ENCODE data around the gene ENPP4. TPM values are rescaled to one million over a fixed set of nuclear protein-coding genes. Genes with fewer than 3 reads are reported as not detected.

Gene ENPP4
- total RNA-seq, 4 donors from 2014 or later: 2.2 to 11.0 (median 5.4) TPM

- no peak overlapping the region for H3K27ac ChIP-seq
- no peaks in the 10 kb centered on the region for H3K9me3 ChIP-seq
- H3K27me3 ChIP-seq: no peaks in the 10 kb centered on the region
- no peak for TF ChIP-seq POLR2A (IDR thresholded peaks at IDR 0.05)
- no peak for TF ChIP-seq CTCF (IDR thresholded peaks at IDR 0.05)
- TF ChIP-seq POLR2AphosphoS5 (IDR thresholded peaks at IDR 0.05): no peak
- no peak for TF ChIP-seq EP300 (IDR thresholded peaks at IDR 0.05)
- no peak for DNase-seq (ENCODE audit: low spot score in 2 of 2)
- H3K4me3 ChIP-seq: no peak overlapping the region
- peaks cover 3% of the 10 kb centered on the region for H3K4me1 ChIP-seq
- H3K36me3 ChIP-seq: no peaks in the 10 kb centered on the region
Measured at GRCh38 chr6:46103441-46104115, 26.2 kb upstream of the ENPP4 start.

GRCh38 chr6:46104209-46104608, 25.6 kb upstream of the ENPP4 start:
- Histone ChIP-seq H3K27me3 (no peaks in the 10 kb centered on the region), H3K4me3 (no peak overlapping the region), H3K9me3 (no peaks in the 10 kb centered on the region), H3K4me1 (no peaks in the 10 kb centered on the region), H3K27ac (no peak overlapping the region), H3K36me3 (no peaks in the 10 kb centered on the region)
- WGBS: 85% methylated on average over 3 of the region's 3 CpGs
- TF ChIP-seq CTCF (IDR thresholded peaks at IDR 0.05) (no peak), POLR2A (IDR thresholded peaks at IDR 0.05) (no peak)
- DNase-seq (ENCODE audit: low spot score in 2 of 2): no peak

- no peak for TF ChIP-seq POLR2AphosphoS5 (IDR thresholded peaks at IDR 0.05)
- no peak for TF ChIP-seq EP300 (IDR thresholded peaks at IDR 0.05)
- TF ChIP-seq POLR2A (IDR thresholded peaks at IDR 0.05): no peak
- no peak for TF ChIP-seq CTCF (IDR thresholded peaks at IDR 0.05)
- 29% methylated on average over 1 of the region's 1 CpG for WGBS
- Histone ChIP-seq H3K36me3 (no peaks in the 10 kb centered on the region), H3K27ac (no peak overlapping the region), H3K4me1 (no peaks in the 10 kb centered on the region), H3K9me3 (no peaks in the 10 kb centered on the region), H3K4me3 (no peak overlapping the region), H3K27me3 (no peaks in the 10 kb centered on the region)
- no peak for DNase-seq (ENCODE audit: low spot score in 2 of 2)
Measured at GRCh38 chr6:46105568-46105967, 24.2 kb upstream of the ENPP4 start.

GRCh38 chr6:46113370-46113769, 16.4 kb upstream of the ENPP4 start:
- no peaks in the 10 kb centered on the region for H3K9me3 ChIP-seq
- TF ChIP-seq POLR2A (IDR thresholded peaks at IDR 0.05): no peak
- H3K36me3 ChIP-seq: no peaks in the 10 kb centered on the region
- no peak for DNase-seq (ENCODE audit: low spot score in 2 of 2)
- no peak overlapping the region for H3K27ac ChIP-seq
- H3K4me1 ChIP-seq: no peaks in the 10 kb centered on the region
- no peaks in the 10 kb centered on the region for H3K27me3 ChIP-seq
- no peak overlapping the region for H3K4me3 ChIP-seq
- WGBS: 67% methylated on average over 1 of the region's 1 CpG

- Histone ChIP-seq H3K27me3 (no peaks in the 10 kb centered on the region), H3K27ac (no peak overlapping the region), H3K4me1 (no peaks in the 10 kb centered on the region), H3K4me3 (no peak overlapping the region), H3K9me3 (no peaks in the 10 kb centered on the region), H3K36me3 (no peaks in the 10 kb centered on the region)
- WGBS: 59% methylated on average over 1 of the region's 1 CpG
- no peak for DNase-seq (ENCODE audit: low spot score in 2 of 2)
- TF ChIP-seq EP300 (IDR thresholded peaks at IDR 0.05) (no peak), CTCF (IDR thresholded peaks at IDR 0.05) (no peak), POLR2AphosphoS5 (IDR thresholded peaks at IDR 0.05) (no peak), POLR2A (IDR thresholded peaks at IDR 0.05) (no peak)
Measured at GRCh38 chr6:46115634-46116033, 14.2 kb upstream of the ENPP4 start.

GRCh38 chr6:46116289-46116688, 13.5 kb upstream of the ENPP4 start:
- no peak overlapping the region for H3K4me3 ChIP-seq
- no peaks in the 10 kb centered on the region for H3K9me3 ChIP-seq
- no peaks in the 10 kb centered on the region for H3K36me3 ChIP-seq
- no peak overlapping the region for H3K27ac ChIP-seq
- no peaks in the 10 kb centered on the region for H3K27me3 ChIP-seq
- H3K4me1 ChIP-seq: no peaks in the 10 kb centered on the region
- TF ChIP-seq EP300 (IDR thresholded peaks at IDR 0.05): no peak
- TF ChIP-seq POLR2A (IDR thresholded peaks at IDR 0.05): no peak
- no peak for TF ChIP-seq CTCF (IDR thresholded peaks at IDR 0.05)
- TF ChIP-seq POLR2AphosphoS5 (IDR thresholded peaks at IDR 0.05): no peak
- no peak for DNase-seq (ENCODE audit: low spot score in 2 of 2)
- WGBS: 73% methylated on average over 2 of the region's 2 CpGs
